ENCODE measurements around the gene PISD. TPM values are rescaled to one million over a fixed set of nuclear protein-coding genes. Genes with fewer than 3 reads are reported as not detected.

The PISD gene
- total and polyA plus RNA-seq, 2 of the 8 experiments (the other 6 are each of a cell fraction or from before 2014, with no cell fraction given): 47.8 to 48.2 TPM

GRCh38 chr22:31652911-31653684 is 8.9 kb downstream of the PISD start:
- FAIRE-seq (no peak), DNase-seq (ENCODE audit: low read depth in 1 of 2, low spot score in 2 of 2) (no peak)
- H3K4me2 ChIP-seq (ENCODE audit: insufficient read depth in 1 of 2, low read depth in 2 of 2, low read length in 2 of 2): no peak overlapping the region
- H4K5ac ChIP-seq (ENCODE audit: insufficient read length, low read depth, low read length): no peak overlapping the region
- no peaks in the 10 kb centered on the region for H3K9me3 ChIP-seq (ENCODE audit: insufficient read depth in 2 of 2, low read depth in 1 of 2, low read length in 1 of 2)
- H2BK120ac ChIP-seq (replicated peaks; ENCODE audit: low read depth, low read length): no peak overlapping the region
- no peaks in the 10 kb centered on the region for H3K23me2 ChIP-seq (ENCODE audit: low read depth, low read length)
- H3K36me3 ChIP-seq (ENCODE audit: control insufficient read depth in 2 of 4, insufficient read depth in 4 of 4, low read length in 3 of 4): peaks cover 0 to 6% (median 0%) of the 10 kb centered on the region in 4 experiments; a peak in 1 of 8 replicates
- H3K18ac ChIP-seq (ENCODE audit: extremely low read depth, low read length): no peak overlapping the region
- no peak overlapping the region for H3K56ac ChIP-seq (replicated peaks; ENCODE audit: insufficient read length, low read depth, low read length)
- no peak overlapping the region for H3K4me3 ChIP-seq (ENCODE audit: extremely low read depth in 1 of 4, insufficient read depth in 2 of 4, low read depth in 3 of 4, low read length in 4 of 4)
- no peak overlapping the region for H3K23ac ChIP-seq (ENCODE audit: insufficient read length)
- no peak overlapping the region for H3K27ac ChIP-seq (ENCODE audit: low read depth, low read length)
- H3K79me2 ChIP-seq (ENCODE audit: control insufficient read depth in 1 of 2, insufficient read depth in 2 of 2, low read length in 2 of 2): peaks cover 2 to 78% of the 10 kb centered on the region in 2 experiments; a peak in 3 of 4 replicates
- peaks cover 11% of the 10 kb centered on the region for H3K79me1 ChIP-seq (ENCODE audit: low read depth, low read length)
- no peak overlapping the region for H4K8ac ChIP-seq (ENCODE audit: extremely low read depth, insufficient read depth, low read length)
- no peak for TF ChIP-seq EGR1 (IDR thresholded peaks at IDR 0.05; ENCODE audit: borderline replicate concordance, low read depth, low read length)
- no peak for TF ChIP-seq CTBP2 (IDR thresholded peaks at IDR 0.05; ENCODE audit: borderline replicate concordance, insufficient read depth, insufficient read length, low read length)
- TF ChIP-seq RBBP5 (IDR thresholded peaks at IDR 0.05; ENCODE audit: borderline replicate concordance, low read depth, low read length): no peak
- no peak for TF ChIP-seq SUZ12 (IDR thresholded peaks at IDR 0.05; ENCODE audit: low read length)
- no peak for TF ChIP-seq SP2 (IDR thresholded peaks at IDR 0.05; ENCODE audit: low read length)
- TF ChIP-seq SIRT6 (IDR thresholded peaks at IDR 0.05; ENCODE audit: low read length): no peak
- POLR2A ChIA-PET (ENCODE audit: partially characterized antibody): no interaction called here
- no peak overlapping the region for H2BK5ac ChIP-seq (ENCODE audit: low read depth, low read length)
- no peak overlapping the region for H2AK5ac ChIP-seq (ENCODE audit: low read depth, low read length)
- no peaks in the 10 kb centered on the region for H3K27me3 ChIP-seq (replicated peaks in 1 of 4; ENCODE audit: control insufficient read depth in 3 of 4, extremely low read depth in 1 of 4, insufficient read depth in 3 of 4, low read length in 3 of 4)
- no peak overlapping the region for H2BK12ac ChIP-seq (ENCODE audit: low read depth, low read length)
- peaks cover 0 to under 1% (median under 1%) of the 10 kb centered on the region in 4 experiments; a peak in 4 of 7 replicates for H3K4me1 ChIP-seq (replicated peaks in 1 of 4; ENCODE audit: control insufficient read depth in 3 of 4, insufficient read depth in 4 of 4, low read length in 3 of 4)
- CTCF ChIA-PET (ENCODE audit: partially characterized antibody): interaction anchor here (0.6 to 0.8 kb wide), 3 partner anchors 13 to 316 kb away, joined by 3 read pairs; no protein-coding TSS in a partner anchor
- peaks cover 0 to 5% of the 10 kb centered on the region in 2 experiments for H4K20me1 ChIP-seq (replicated peaks in 1 of 2; ENCODE audit: control insufficient read depth in 1 of 2, insufficient read depth in 2 of 2, low read length in 2 of 2)
- H2BK20ac ChIP-seq (ENCODE audit: low read length): no peak overlapping the region
- H2BK15ac ChIP-seq (ENCODE audit: low read length): no peak overlapping the region
- 90% methylated on average over 9 of the region's 9 CpGs; no CpG with 5 or more reads in 1 of the 2 experiments for WGBS, 2 experiments (ENCODE audit: extremely low coverage in 1 of 2, insufficient coverage in 1 of 2, insufficient read length in 1 of 2, insufficient replicate concordance in 2 of 2, low coverage in 1 of 2, low lambda C conversion rate in 2 of 2, missing lambda C conversion rate in 1 of 2)
- no peak overlapping the region for H3K9ac ChIP-seq (replicated peaks in 1 of 4; ENCODE audit: extremely low read depth in 1 of 4, low read depth in 3 of 4, low read length in 3 of 4)
- no peak overlapping the region for H4K91ac ChIP-seq (replicated peaks; ENCODE audit: insufficient read length, low read length)
- no peak overlapping the region for H2AFZ ChIP-seq (ENCODE audit: low read length)
- H3K14ac ChIP-seq (ENCODE audit: insufficient read length): no peak overlapping the region
- H3K4ac ChIP-seq (replicated peaks; ENCODE audit: insufficient read length, low read depth, low read length): no peak overlapping the region

All from H1 (cell line).